CD4-positive, alpha-beta T cell treated with Interleukin-6 for 4 hours (primary cell): ENCODE results near the gene DAB2IP.

Experiments
- DNase-seq: peaks from one replicate; pipeline ENCODE4 v3.0.0-alpha.2; 2020; ENCODE audit warnings: mixed read lengths

DAB2IP gene

DNA sequence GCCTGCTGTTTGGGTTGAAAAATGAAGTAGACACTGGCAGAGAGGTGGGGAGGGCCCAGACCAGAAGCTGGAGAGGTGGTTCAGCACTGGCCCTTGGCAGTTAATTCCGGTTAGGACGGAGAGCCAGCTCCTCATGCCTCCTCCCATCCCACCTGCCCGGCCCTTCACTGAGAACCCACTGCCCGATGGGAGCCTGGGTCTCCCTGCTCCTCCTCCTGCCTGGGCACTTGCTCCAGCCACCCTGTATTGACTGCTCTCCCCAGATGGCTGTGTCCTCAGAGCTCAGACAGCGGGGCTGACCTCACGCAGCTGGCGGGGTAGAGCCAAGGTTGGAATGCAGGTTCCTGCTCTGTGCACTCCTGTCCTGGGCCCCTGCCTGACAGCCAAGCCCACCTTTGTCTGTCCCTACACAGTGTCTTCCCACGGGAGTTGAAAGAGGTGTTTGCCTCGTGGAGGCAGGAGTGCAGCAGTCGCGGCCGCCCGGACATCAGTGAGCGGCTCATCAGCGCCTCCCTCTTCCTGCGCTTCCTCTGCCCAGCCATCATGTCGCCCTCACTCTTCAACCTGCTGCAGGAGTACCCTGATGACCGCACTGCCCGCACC lies 114.7 kb downstream of the DAB2IP start:
- no peak for DNase-seq

DNA sequence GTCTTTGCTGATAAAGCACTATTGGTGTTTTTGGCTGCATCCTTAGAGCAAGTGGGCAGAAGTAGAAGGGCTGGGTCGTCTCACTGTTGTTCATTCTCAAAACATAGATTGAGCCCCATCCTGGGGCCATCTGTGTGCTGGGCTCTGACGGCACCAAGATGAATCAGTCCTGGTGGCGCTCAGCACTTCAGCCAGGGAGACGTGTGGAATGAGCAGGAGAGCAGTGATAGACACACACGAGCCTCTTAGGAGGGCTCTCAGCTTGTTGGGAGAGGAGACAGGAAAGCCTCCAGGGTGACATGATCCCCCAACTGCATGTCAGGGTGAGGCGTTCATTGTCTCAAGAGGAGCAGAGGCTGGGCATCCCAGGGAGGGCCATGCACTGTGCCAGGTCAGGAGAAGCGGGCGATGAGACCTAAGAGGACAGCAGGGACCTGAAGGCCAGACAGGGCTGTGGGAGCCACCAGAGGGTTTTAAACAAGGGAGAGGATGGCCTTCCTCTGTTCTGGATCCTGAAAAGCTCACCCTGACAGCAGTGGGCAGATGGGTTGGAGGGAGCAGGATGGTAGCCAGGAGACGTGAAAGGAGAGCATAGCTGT lies 115.8 kb downstream of the DAB2IP start:
- DNase-seq, result no peak

DNA sequence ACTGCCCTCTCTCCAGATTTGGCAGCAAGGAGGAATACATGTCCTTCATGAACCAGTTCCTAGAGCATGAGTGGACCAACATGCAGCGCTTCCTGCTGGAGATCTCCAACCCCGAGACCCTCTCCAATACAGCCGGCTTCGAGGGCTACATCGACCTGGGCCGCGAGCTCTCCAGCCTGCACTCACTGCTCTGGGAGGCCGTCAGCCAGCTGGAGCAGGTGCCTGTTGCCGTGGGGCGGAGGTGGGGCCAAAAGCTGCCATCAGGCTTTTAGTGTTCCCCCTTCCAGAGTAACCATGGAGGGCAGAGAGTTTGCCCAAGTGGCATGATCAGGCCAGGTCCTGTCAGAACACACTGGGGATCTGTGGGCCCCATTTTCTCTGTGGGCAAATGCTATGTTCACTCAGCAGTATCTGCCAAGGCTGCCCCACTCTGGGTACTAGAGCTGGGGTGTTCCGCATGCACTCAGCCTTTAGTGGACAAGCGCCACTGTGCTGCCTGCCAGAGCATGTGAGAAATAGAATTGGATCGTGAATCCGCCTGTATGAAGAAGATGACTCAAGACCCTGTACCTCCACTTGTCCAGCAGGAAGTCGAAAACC lies 117.1 kb downstream of the DAB2IP start:
- DNase-seq, result no peak

DNA sequence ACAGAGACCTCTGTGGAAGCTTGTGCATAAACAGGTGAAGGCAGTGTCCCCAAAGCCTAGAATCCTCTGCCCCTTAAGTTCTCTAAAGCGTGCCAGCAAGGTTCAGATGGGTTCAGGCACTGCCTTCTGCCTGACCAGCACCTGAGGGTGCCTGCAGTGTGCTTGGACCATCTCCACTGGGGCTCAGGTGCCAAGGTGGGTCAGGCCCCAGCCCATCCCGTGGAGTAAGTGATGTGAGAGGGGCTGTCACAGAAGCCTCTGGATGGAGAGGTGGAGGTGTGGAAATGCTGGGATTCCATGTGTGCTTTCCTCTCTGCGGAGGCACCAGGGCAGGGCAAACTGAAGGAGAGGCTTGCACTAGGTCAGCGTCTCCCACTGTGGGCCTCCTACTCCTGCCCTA lies 118.5 kb downstream of the DAB2IP start:
- DNase-seq, result no peak

DNA sequence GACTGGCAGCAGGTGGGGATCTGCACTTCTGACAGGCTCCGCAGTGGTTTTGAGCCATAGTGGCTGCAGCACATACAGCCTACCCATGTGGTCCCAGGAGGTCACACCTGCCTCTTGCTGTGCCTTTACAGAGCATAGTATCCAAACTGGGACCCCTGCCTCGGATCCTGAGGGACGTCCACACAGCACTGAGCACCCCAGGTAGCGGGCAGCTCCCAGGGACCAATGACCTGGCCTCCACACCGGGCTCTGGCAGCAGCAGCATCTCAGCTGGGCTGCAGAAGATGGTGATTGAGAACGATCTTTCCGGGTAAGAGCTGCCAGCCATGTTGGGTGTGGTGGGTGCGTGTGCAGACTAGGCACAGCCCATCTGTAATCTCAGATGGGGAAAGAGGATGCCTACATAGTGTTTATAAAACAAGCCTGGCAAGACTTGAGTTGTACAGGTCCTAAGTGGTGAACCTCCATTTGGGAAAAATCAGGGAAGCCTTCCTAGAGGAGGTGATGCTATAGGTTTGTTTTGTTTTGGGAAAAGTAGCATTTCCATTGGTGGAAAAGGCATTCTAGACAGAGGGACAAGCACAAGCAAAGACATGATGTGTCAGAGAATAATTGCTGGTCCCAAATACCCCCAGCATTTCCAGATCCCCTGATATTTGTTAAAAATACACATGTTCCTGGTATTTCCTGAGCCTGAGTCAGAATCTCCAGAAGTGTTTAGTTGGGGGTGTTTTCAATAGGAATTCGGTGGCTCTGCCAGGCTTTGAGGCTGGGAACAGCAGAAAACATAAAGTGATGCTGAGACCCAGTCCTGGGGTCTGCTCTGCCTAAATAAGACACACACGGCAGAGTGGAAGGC lies 119.2 kb downstream of the DAB2IP start:
- DNase-seq, result no peak

DNA sequence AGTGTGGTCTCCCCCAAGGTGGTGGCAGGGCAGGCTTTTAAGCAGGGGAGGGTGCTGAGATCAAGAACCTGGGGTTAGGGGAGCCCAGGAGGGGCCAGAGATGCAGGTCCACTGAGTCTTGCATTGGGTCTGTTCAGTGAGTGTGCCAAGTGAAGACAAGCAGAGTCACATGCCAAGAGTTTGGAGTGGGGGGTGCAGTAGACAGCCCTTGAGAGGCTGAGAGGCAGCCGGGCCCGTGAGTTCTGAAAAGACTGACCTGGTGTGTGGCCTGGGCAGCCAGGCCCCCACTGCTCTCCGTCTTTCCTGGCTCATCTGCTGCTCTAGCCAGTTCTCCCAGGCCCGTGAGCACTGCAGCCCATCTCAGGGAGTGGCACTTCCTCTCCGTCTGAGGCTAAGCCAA lies 120.0 kb downstream of the DAB2IP start:
- no peak for DNase-seq

DNA sequence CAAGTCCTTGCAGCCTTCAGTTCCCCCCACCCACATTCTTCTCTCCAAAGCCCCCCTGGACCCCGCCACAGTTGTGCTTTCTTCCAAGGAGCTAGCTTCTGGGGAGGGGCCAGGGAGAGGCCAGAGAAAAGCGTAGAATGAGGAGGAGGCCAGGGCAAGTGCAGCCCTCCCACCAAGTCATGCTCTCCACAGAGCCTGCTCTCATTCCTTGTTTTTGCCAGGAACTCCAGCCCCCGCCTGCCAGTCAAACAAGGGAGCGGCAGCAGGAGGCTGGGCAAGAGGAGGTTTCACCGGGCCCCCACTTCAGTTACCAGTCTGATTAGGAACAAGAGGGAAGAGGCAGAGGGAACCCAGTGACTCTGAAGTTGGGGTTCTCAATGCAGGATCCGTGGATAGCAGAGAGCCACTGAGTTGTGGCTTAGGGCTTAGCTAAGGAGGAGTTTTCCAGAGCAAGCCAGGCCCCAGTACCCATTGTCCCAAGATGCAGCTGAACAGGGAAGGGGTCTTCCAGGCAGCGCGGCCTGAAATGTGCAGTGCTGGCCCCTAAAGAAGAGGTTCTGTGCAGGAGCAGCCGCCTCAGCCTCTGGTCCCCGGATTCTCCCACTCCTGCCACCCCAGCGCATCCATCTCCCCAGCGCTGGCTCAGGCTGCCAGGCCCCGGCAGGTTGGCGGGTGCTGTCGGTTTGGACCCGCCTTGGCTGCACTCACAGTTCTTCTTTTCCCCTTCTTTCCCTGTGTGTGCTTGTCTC lies 120.6 kb downstream of the DAB2IP start:
- no peak for DNase-seq

DNA sequence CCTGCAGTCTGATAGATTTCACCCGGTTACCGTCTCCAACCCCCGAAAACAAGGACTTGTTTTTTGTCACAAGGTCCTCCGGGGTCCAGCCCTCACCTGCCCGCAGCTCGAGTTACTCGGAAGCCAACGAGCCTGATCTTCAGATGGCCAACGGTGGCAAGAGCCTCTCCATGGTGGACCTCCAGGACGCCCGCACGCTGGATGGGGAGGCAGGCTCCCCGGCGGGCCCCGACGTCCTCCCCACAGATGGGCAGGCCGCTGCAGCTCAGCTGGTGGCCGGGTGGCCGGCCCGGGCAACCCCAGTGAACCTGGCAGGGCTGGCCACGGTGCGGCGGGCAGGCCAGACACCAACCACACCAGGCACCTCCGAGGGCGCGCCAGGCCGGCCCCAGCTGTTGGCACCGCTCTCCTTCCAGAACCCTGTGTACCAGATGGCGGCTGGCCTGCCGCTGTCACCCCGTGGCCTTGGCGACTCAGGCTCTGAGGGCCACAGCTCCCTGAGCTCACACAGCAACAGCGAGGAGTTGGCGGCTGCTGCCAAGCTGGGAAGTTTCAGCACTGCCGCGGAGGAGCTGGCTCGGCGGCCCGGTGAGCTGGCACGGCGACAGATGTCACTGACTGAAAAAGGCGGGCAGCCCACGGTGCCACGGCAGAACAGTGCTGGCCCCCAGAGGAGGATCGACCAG lies 121.3 kb downstream of the DAB2IP start:
- no peak for DNase-seq

DNA sequence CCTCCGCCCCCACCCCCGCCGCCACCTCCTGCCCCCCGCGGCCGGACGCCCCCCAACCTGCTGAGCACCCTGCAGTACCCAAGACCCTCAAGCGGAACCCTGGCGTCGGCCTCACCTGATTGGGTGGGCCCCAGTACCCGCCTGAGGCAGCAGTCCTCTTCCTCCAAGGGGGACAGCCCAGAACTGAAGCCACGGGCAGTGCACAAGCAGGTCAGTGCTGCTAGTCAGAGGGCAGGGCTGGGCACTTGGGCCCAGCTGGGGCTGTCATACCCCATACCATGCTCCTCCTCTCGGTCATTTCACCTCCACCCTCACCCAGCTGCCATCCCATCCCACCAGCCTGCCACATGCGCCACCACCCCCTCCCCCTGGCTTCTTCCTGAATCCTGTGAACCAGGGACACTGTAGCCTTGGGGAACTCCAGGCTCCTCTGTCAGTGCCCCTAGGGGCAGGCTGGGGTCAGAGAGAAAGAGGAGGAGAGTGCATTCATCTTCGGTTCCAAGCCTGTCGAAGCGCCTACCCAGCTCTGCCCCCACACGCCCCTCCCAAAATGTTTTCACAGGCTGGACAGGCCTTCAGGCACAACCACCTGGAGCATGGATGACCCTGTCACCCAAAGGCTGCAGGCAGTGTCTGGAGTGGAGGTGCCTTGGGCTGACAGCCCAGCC lies 122.0 kb downstream of the DAB2IP start:
- no peak for DNase-seq

DNA sequence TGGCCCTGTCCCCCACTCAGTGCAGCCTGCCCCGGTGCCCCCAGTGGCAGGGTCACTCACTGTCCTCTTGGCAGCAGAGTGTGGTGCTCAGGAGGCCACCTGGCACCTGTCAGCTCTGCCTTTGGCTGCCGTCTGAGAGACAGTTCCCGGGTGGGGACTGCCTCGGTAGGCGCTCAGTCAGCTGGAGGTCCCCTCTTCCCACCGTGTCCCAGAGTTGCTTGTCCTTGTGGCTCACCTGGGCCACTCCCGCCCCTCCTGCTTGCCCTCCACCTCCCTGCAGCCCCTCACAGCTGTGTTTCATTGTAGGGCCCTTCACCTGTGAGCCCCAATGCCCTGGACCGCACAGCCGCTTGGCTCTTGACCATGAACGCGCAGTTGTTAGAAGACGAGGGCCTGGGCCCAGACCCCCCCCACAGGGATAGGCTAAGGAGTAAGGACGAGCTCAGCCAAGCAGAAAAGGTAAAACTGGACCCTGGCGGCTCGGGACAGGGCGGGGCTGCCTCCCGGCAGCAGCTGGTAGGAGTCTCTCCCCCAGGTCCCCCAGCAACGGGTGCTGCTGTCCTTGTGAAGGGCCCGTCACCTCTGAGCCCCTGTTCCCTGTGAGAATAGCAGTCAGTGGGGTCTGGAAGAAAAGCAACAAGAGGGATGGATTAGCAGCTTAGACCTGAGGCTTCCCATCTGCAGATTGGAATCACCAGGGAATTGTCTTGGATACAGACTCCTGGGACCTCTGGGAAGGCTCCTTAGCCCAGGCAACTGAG lies 122.7 kb downstream of the DAB2IP start:
- DNase-seq, result no peak

DNA sequence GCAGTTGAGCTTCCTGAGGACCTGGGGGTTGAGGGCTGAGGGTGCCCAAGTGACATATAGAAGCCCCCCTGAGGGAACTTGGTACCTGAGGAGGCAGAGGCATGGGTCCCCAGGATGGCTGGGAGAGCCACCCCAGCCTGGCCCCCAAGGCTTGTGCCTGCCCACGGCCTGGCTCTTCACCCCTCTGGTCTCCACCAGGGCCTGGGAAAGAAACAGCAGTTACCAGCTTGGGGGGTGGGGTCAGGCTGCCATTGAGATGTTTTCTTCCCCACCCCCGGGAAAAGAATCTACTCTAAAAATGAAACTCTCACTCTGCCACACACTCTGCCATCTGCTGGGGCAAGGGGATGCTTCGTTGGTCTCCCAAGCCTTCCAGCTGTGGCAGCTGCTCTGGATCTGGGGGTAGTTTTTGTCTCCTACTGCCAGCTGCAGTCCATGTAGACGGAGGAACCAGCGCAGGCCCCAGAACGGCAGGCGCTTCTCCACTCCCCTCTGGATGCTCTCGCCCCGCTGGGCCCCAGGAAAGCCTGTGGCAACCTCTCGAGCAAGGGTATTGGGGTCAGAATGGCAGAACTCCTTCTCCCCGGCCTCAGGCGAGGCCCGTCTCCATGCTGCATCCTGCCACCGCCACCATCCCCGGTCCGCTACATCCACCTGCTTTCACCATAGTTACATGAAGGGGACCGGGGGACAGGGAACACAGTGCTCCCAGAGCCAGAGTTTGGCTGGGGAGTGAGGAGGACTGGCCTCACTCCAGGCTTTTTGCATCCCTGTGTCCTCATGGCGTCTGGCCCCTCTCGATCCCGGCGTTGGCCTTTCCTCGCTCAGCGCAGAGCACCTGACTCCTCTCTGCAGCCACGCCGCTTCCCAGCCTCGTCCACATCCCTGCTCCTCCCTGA lies 123.5 kb downstream of the DAB2IP start:
- no peak for DNase-seq

DNA sequence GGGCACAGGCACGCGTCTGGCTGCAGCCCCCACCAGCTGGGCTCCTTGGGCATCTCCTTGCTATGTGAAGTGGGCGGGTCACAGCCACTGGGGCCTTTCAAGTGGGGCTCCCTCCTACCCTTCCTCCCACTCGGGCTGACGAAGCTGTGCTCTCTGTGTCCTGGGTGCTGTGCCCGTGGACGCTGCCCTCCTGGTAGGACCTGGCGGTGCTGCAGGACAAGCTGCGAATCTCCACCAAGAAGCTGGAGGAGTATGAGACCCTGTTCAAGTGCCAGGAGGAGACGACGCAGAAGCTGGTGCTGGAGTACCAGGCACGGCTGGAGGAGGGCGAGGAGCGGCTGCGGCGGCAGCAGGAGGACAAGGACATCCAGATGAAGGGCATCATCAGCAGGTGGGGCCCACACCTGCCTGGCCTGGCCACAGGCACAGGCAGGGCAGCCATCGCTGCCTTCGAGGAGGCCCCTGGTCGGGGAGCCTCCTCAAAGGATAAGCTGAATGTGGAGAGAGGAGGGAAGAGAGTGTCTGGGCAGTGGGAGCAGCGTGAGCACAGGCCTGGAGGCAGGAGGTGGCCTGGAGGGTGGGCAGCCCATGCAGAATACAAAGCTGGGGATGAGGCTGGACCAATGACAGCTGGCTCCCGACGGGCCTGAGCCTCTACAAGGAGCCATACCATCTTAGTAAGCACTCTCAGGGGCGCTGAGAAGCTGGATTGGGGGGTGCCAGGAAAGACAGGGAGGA lies 124.7 kb downstream of the DAB2IP start:
- DNase-seq, result no peak

DNA sequence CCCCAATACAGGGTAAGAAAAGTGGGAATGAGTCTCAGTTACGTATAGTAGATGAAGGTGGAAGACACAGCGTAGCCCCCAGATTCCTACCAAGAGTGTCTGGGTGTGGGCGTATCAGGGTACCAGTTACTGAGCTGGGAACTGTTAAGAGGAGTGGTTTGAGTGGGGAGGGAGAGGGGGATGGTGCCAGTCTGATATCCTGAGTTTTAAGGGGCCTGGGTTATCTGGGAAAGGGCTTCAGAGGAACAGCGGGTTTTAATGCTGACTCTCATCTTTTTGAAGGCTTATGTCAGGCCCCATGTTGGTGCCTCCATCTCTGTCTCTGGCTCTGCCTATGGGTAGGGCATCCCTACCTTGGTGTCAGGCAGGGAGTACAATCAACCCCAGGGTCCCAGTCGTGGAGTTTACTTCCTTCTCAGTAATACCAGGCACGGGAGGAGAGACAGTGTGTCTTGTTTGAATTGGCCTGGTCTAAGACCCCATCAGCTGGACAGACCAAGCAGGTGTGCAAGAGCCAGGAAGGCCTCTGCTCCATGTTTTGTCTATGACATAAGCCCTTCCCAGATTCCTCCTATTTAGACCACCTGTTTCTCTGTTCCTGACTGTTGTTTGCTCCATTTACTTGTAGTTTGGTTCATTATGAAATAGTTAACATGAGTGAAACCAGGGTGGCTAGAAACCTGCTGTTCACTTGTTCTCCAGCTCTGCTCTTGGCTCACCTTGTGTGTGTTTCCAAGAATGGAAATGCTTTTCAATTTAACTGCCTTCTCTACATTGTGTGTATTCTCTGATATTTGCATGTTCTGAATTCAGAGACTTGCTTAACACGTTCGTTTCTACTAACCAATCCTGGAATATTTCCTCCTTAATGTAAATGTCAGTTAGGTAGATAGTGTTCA lies 125.6 kb downstream of the DAB2IP start:
- DNase-seq, result no peak

DNA sequence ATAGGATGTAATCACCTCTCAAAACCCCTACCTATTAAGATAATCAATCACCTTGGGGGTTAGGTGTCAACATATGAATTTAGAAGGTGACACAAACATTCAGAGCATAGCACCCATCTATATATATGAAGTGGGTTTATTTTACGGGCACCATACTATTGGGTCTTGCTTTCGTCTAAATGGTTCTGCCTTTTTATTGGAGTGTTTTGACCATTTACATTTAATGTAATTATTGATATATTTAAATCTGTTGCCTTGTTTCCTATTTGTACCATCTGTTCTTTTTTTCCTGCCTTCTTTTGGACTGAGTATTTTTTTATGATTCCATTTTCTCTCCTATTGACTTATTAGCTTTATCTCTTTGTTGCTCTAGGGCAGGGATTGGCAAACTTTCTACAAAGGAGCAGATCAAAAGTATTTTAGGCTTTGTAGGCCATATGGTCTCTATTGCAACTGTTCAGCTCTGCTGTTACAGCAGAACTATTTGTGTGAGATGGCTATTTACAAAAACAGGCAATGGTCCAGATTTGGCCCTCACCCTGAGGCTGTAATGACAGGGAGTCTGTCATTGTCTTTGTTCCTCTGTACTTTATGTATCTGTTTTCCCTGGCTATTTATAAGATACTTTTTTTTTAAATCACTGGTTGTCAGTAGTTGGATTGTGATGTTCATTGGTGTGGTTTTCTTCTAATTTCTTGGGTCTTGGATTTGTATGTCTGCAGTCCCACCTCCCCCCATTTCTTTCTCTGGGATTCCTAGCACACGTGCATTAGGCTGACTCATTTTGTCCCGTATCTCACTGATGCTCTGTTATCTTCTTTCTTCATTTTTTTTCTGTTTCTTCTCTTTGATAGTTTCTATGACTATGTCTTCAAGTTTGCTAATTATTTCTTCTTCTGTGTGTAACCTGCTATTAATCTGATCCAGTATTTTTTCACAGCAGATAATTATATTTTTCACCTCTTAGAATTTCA lies 127.1 kb downstream of the DAB2IP start:
- DNase-seq, result no peak

DNA sequence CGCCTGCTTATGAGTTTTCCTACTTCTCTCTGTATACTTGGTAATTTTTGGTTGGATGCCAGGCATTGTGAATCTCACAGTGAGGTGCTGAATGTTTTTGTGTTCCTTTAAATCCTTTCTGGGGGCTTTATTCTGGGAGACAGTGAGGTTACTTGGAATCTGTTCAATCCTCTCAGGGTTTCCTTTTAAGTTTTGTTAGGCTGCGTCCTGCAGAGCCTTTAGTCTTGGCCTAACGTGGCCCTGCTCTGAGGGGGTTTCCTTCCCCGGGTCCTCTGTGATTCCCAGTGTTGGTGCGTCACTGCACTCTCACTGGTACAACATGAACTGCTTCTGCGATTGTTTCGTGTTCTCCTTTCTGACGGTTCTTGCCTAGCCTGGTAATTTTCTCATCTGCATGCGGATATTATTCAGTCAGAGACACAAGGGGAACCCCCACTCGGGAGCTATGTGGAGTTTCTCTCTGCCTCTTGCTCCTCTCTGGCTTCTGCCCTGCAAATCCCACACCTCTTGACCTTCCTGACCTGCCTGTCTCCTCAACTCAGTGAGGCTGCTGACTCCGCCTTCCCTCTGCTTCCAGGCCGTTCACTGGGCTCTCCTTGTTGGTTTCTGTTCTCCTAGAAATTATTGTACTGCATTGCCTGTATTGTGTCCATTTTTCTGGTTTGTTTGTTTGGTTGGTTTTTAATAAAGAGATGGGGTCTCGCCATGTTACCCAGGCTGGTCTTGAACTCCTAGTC lies 128.1 kb downstream of the DAB2IP start:
- no peak for DNase-seq
